ENCODE measurements around the gene ARID1A.

DNA sequence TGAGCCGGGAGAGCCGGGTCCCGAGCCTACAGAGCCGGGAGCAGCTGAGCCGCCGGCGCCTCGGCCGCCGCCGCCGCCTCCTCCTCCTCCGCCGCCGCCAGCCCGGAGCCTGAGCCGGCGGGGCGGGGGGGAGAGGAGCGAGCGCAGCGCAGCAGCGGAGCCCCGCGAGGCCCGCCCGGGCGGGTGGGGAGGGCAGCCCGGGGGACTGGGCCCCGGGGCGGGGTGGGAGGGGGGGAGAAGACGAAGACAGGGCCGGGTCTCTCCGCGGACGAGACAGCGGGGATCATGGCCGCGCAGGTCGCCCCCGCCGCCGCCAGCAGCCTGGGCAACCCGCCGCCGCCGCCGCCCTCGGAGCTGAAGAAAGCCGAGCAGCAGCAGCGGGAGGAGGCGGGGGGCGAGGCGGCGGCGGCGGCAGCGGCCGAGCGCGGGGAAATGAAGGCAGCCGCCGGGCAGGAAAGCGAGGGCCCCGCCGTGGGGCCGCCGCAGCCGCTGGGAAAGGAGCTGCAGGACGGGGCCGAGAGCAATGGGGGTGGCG lies 371 bp downstream of the ARID1A start:
- TF ChIP-seq POLR2AphosphoS5 (IDR thresholded peaks at IDR 0.05; ENCODE audit: low read depth, low read length) (no peak), SIN3A (IDR thresholded peaks at IDR 0.05; ENCODE audit: borderline replicate concordance, insufficient read depth, low read length) (0 out of 2 replicates have a peak, but pooled peaks have one; percentile 1), TAF1 (IDR thresholded peaks at IDR 0.05; ENCODE audit: borderline replicate concordance, insufficient read depth, low read length) (no peak), FOXP2 (optimal IDR thresholded peaks at IDR 0.05; ENCODE audit: borderline replicate concordance, extremely low read depth, extremely low read length, insufficient read depth) (no peak)
- TF ChIP-seq, protein P1, sequence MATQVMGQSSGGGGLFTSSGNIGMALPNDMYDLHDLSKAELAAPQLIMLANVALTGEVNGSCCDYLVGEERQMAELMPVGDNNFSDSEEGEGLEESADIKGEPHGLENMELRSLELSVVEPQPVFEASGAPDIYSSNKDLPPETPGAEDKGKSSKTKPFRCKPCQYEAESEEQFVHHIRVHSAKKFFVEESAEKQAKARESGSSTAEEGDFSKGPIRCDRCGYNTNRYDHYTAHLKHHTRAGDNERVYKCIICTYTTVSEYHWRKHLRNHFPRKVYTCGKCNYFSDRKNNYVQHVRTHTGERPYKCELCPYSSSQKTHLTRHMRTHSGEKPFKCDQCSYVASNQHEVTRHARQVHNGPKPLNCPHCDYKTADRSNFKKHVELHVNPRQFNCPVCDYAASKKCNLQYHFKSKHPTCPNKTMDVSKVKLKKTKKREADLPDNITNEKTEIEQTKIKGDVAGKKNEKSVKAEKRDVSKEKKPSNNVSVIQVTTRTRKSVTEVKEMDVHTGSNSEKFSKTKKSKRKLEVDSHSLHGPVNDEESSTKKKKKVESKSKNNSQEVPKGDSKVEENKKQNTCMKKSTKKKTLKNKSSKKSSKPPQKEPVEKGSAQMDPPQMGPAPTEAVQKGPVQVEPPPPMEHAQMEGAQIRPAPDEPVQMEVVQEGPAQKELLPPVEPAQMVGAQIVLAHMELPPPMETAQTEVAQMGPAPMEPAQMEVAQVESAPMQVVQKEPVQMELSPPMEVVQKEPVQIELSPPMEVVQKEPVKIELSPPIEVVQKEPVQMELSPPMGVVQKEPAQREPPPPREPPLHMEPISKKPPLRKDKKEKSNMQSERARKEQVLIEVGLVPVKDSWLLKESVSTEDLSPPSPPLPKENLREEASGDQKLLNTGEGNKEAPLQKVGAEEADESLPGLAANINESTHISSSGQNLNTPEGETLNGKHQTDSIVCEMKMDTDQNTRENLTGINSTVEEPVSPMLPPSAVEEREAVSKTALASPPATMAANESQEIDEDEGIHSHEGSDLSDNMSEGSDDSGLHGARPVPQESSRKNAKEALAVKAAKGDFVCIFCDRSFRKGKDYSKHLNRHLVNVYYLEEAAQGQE (IDR thresholded peaks at IDR 0.05; ENCODE audit: insufficient read depth in 1 of 2, low read depth in 2 of 2, low read length in 2 of 2), result no peak

Data from PFSK-1 (cell line).